ENCODE measurements around the gene ATOH8. TPM values are rescaled to one million over a fixed set of nuclear protein-coding genes. Genes with fewer than 3 reads are reported as not detected.

Gene ATOH8
- total and polyA plus RNA-seq, 10 of the 15 experiments (the other 5 are each of a cell fraction or from before 2014, with no cell fraction given), result 0.03 to 0.60 TPM; not detected in 8

DNA sequence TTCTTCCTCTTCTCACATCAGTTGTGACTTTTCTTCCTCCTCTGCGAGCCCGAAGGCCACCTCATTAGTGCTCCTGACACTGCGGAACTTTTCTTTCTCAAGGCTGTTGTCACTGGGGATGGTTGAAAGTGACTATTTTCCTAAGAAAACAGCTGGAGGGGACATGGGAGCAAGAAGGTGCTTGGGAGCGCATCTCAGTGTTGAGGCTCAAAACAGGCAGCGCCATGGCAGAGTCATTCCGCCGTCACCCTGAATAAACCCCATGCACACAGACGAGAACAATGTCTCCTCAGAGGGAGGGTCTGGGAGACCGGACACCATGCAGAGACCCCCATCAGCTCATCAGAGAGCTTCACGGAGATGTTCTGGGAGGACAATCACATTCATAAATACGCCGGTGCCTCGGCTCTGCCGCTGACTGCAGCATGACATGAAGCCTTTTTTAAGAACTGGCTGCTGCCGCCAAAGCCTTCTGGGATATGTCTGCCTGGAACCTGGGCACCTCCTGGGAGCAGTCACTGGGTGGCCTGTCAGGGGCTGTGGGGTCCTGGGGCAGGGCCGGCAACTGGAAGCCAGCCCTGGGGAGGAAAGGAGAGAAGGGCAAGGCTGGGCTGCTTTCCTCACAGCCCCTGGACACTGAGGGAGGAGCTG is 19.2 kb downstream of the ATOH8 start:
- Histone ChIP-seq H2AFZ (ENCODE audit: control insufficient read depth, low read depth, low read length) (no peak overlapping the region), H3K4me1 (ENCODE audit: control insufficient read depth, insufficient read depth, low read length) (no peaks in the 10 kb centered on the region), H3K9me3 (replicated peaks; ENCODE audit: control insufficient read depth, insufficient read depth, low read length) (no peaks in the 10 kb centered on the region), H3K36me3 (ENCODE audit: control insufficient read depth in 2 of 2, insufficient read depth in 2 of 2, low read length in 1 of 2) (no peaks in the 10 kb centered on the region), H3K4me2 (ENCODE audit: control insufficient read depth, insufficient read depth) (no peak overlapping the region), H3K27me3 (replicated peaks in 1 of 2; ENCODE audit: control insufficient read depth in 2 of 2, insufficient read depth in 2 of 2, low read length in 1 of 2) (peaks cover 0 to 2% of the 10 kb centered on the region in 2 experiments; a peak in 2 of 4 replicates), H3K9ac (ENCODE audit: control insufficient read depth, insufficient read depth, low read length) (no peak overlapping the region), H4K20me1 (ENCODE audit: control insufficient read depth, insufficient read depth) (no peaks in the 10 kb centered on the region), H3K79me2 (ENCODE audit: control insufficient read depth, insufficient read depth, low read length) (no peaks in the 10 kb centered on the region), H3K4me3 (no peak overlapping the region), H3K27ac (ENCODE audit: control insufficient read depth, insufficient read depth) (no peak overlapping the region)
- FAIRE-seq (no peak), ATAC-seq (no peak), DNase-seq (ENCODE audit: low read depth, low spot score) (no peak)
- POLR2A ChIA-PET, result no interaction called here
- in situ Hi-C loops (cut with MboI) (no loop called here), intact Hi-C loops (cut with micrococcal nuclease; ENCODE audit: unreplicated experiment) (no loop called here)
- CTCF ChIA-PET, result no interaction called here
- RAD21 ChIA-PET (ENCODE audit: unreplicated experiment), result no interaction called here
- SMC1A ChIA-PET (ENCODE audit: uncharacterized antibody, unreplicated experiment), result interaction anchor here (1.8 kb wide), 1 partner anchor 12 kb away, joined by 6 read pairs; no protein-coding TSS in a partner anchor
- TF ChIP-seq ZNF207 (IDR thresholded peaks at IDR 0.05; ENCODE audit: borderline replicate concordance) (no peak), RAD51 (IDR thresholded peaks at IDR 0.05) (no peak), NRF1 (conservative IDR thresholded peaks at IDR 0.05; ENCODE audit: low read depth, low read length) (no peak), TCF12 (IDR thresholded peaks at IDR 0.05; ENCODE audit: low read depth, low read length) (no peak), SRF (IDR thresholded peaks at IDR 0.05; ENCODE audit: low read depth in 2 of 2, low read length in 2 of 2) (no peak), BHLHE40 (IDR thresholded peaks at IDR 0.05; ENCODE audit: borderline replicate concordance in 1 of 2, low read depth in 2 of 2, low read length in 1 of 2) (no peak), NR2F1 (conservative IDR thresholded peaks at IDR 0.05) (no peak)
- TF ChIP-seq, protein P1, sequence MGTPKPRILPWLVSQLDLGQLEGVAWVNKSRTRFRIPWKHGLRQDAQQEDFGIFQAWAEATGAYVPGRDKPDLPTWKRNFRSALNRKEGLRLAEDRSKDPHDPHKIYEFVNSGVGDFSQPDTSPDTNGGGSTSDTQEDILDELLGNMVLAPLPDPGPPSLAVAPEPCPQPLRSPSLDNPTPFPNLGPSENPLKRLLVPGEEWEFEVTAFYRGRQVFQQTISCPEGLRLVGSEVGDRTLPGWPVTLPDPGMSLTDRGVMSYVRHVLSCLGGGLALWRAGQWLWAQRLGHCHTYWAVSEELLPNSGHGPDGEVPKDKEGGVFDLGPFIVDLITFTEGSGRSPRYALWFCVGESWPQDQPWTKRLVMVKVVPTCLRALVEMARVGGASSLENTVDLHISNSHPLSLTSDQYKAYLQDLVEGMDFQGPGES (IDR thresholded peaks at IDR 0.05), result no peak
- whole genome bisulfite sequencing (ENCODE audit: insufficient coverage, insufficient replicate concordance, low lambda C conversion rate, missing lambda C conversion rate), result 51% methylated on average over 16 of the region's 16 CpGs
- no TSS peak for BruUV-seq (replicated peaks)
